ENCODE results near the gene MMAB.

MMAB gene

DNA sequence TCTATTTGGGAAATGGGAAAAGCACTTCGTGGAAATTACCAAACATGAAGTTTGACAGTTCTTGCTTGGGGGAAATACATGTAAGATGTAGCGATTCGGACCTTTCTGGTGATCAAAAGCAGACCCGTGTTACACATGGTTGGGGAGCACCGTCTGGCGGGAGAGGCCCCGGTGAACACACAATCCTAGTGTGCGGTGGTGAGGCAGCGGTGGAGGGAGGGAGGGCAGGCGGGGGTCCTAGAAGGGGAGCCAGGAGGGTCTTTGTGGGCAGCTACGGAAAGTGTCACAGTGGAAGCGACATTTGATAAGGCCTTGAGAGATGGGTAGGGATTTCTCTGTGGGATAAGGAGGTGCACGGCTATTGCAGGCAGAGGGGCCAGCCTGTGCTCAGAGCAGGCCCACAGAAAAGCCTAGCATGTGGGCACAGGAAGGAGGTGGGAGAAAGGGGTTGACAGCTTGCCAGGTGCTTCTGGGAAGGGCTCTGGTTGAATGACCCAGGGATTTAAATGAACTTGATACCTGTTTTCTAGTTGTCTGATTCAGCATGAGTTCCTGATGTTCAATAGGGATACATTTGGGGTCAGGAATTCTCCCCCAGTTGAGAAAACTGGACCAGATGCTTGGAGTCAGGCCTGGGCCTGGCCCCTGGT lies 7.5 kb upstream of the MMAB start:
- Mint-ChIP-seq H3K4me3 (no peak overlapping the region), H3K36me3 (ENCODE audit: low read depth) (peaks cover 55% of the 10 kb centered on the region), H3K9me3 (no peaks in the 10 kb centered on the region), H3K27ac (peak overlapping the region in 2 of 3 experiments; percentile 45 to 52), H3K4me1 (peaks cover 6% of the 10 kb centered on the region), H3K27me3 (ENCODE audit: low read depth) (no peaks in the 10 kb centered on the region)
- TF ChIP-seq, protein P1, sequence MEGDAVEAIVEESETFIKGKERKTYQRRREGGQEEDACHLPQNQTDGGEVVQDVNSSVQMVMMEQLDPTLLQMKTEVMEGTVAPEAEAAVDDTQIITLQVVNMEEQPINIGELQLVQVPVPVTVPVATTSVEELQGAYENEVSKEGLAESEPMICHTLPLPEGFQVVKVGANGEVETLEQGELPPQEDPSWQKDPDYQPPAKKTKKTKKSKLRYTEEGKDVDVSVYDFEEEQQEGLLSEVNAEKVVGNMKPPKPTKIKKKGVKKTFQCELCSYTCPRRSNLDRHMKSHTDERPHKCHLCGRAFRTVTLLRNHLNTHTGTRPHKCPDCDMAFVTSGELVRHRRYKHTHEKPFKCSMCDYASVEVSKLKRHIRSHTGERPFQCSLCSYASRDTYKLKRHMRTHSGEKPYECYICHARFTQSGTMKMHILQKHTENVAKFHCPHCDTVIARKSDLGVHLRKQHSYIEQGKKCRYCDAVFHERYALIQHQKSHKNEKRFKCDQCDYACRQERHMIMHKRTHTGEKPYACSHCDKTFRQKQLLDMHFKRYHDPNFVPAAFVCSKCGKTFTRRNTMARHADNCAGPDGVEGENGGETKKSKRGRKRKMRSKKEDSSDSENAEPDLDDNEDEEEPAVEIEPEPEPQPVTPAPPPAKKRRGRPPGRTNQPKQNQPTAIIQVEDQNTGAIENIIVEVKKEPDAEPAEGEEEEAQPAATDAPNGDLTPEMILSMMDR (IDR thresholded peaks at IDR 0.05; ENCODE audit: unreplicated experiment in 3 of 3): no peak

GRCh38 chr12:109580272-109580671 lies 7.0 kb upstream of the MMAB start:
- Mint-ChIP-seq H3K27ac (peak overlapping the region in 1 of 3 experiments; percentile 45), H3K9me3 (no peaks in the 10 kb centered on the region), H3K4me3 (no peak overlapping the region), H3K36me3 (ENCODE audit: low read depth) (peaks cover 55% of the 10 kb centered on the region), H3K4me1 (peaks cover 6% of the 10 kb centered on the region), H3K27me3 (ENCODE audit: low read depth) (no peaks in the 10 kb centered on the region)
- TF ChIP-seq, protein P1 (IDR thresholded peaks at IDR 0.05; ENCODE audit: unreplicated experiment in 3 of 3): no peak

GRCh38 chr12:109579639-109580038 lies 6.3 kb upstream of the MMAB start:
- TF ChIP-seq, protein P1 (IDR thresholded peaks at IDR 0.05; ENCODE audit: unreplicated experiment in 3 of 3): no peak
- Mint-ChIP-seq H3K27me3 (ENCODE audit: low read depth) (no peaks in the 10 kb centered on the region), H3K27ac (peak overlapping the region in 1 of 3 experiments; percentile 30), H3K9me3 (no peaks in the 10 kb centered on the region), H3K4me1 (peaks cover 10% of the 10 kb centered on the region), H3K36me3 (ENCODE audit: low read depth) (peaks cover 55% of the 10 kb centered on the region), H3K4me3 (no peak overlapping the region)

- TF ChIP-seq, protein P1 (IDR thresholded peaks at IDR 0.05; ENCODE audit: unreplicated experiment in 3 of 3): no peak
- Mint-ChIP-seq H3K4me3 (peak overlapping the region in 1 of 3 experiments; percentile 4), H3K9me3 (no peaks in the 10 kb centered on the region), H3K27me3 (ENCODE audit: low read depth) (no peaks in the 10 kb centered on the region), H3K36me3 (ENCODE audit: low read depth) (peaks cover 50% of the 10 kb centered on the region), H3K27ac (peak overlapping the region; percentile 51 to 93 (median 60)), H3K4me1 (peaks cover 21% of the 10 kb centered on the region)
Observed at GRCh38 chr12:109578330-109578927, 5.1 kb upstream of the MMAB start.

DNA sequence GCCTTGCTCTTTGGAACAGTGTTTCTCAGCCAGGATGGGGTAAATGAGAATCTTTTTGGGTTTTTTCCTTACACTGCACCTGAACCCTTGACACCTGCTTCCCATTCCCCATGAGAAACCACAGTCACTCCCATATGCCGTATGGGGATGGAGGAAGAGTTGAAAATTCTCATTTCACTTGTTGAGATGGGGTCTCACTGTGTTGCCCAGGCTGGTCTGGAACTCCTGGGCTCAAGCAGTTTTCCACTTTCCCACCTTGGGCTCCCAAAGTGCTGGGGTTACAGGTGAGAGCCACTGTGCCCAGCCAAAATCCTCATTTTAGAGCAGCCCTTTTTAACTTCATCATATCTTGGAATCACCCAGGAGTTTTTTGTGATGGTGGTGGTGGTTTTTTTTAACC lies 4.0 kb upstream of the MMAB start:
- H3K36me3 Mint-ChIP-seq (ENCODE audit: low read depth): peaks cover 48% of the 10 kb centered on the region
- H3K4me3 Mint-ChIP-seq: no peak overlapping the region
- H3K4me1 Mint-ChIP-seq: peaks cover 31% of the 10 kb centered on the region
- TF ChIP-seq, protein P1 (IDR thresholded peaks at IDR 0.05; ENCODE audit: unreplicated experiment in 3 of 3): no peak
- no peaks in the 10 kb centered on the region for H3K9me3 Mint-ChIP-seq
- H3K27ac Mint-ChIP-seq: no peak overlapping the region
- H3K27me3 Mint-ChIP-seq (ENCODE audit: low read depth): no peaks in the 10 kb centered on the region

DNA sequence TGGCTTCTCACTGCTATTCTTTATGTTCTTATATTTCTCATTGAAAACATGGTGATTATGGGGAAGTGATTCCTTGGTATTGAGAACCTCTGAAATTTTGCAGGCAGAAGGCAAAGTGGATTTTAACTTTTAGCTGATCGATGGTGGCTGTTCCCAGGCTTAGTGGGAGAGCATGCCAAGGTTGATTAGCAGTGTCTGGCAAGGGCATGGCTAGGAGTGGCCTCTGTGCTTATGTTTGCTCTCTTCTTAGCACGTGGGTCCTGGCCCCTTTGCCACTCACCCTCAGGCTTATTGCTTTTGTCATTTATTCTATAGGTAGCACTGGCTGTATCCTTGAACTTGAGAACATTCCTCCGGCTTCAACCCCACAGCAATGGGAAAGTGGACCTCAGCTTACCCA lies 2.4 kb upstream of the MMAB start:
- H3K36me3 Mint-ChIP-seq (ENCODE audit: low read depth): peaks cover 37% of the 10 kb centered on the region
- no peaks in the 10 kb centered on the region for H3K27me3 Mint-ChIP-seq (ENCODE audit: low read depth)
- TF ChIP-seq, protein P1 (IDR thresholded peaks at IDR 0.05; ENCODE audit: unreplicated experiment in 3 of 3): no peak
- peak overlapping the region in 2 of 3 experiments; percentile 69 to 95 for H3K4me3 Mint-ChIP-seq
- peaks cover 29% of the 10 kb centered on the region for H3K4me1 Mint-ChIP-seq
- H3K9me3 Mint-ChIP-seq: no peaks in the 10 kb centered on the region
- H3K27ac Mint-ChIP-seq: no peak overlapping the region

All from nephron (organoid).